HG03097 (cell line): ENCODE data around the gene MPZL1.

Experiments
- ATAC-seq: cut with Tn5 transposase; IDR thresholded peaks from one replicate; pipeline ENCODE4 v1.9.1; 2021; ENCODE audit not compliant: unreplicated experiment, low FRiP score

MPZL1 gene

DNA sequence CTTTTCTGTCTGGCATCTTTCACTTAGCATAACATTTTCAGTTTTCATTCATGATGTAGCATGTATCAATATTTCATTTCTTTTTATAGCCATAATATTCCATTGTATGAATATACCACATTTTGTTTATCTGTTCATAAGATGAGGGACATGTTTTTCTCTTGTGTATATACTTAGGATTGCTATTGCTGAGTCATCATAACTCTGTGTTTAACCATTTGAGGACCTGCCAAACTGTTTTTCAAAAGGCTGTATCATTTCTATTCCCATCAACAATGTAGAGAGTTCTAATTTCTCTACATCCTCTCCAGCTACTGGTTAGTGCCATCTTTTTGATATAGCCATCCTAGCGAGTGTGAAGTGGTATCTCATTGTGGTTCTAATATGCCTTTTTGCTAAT is 26.2 kb downstream of the MPZL1 start:
- no peak for ATAC-seq

- no peak for ATAC-seq
Observed at GRCh38 chr1:167748906-167749305, 27.1 kb downstream of the MPZL1 start.

DNA sequence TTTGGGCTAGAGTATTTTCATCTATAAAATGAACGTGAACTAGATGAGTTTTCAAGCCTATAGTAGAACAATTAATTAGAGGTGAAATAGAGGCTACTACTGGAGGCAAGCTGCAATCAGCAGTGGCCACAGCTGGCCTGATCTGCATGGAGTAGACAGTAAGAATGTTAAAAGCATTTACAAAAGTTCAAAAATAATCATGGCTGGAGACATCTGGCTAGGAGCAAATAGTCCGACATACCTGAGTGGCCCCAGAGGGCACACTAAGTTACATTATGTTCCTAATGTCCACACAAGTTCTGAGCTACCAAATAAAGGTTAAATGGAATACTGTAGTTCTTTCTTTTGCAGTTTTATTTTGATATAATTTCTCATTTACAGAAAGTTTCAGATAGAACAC is 28.0 kb downstream of the MPZL1 start:
- no peak for ATAC-seq

- ATAC-seq: no peak
Observed at GRCh38 chr1:167750641-167751040, 28.9 kb downstream of the MPZL1 start.

GRCh38 chr1:167751676-167752075 is 29.9 kb downstream of the MPZL1 start:
- ATAC-seq: no peak

DNA sequence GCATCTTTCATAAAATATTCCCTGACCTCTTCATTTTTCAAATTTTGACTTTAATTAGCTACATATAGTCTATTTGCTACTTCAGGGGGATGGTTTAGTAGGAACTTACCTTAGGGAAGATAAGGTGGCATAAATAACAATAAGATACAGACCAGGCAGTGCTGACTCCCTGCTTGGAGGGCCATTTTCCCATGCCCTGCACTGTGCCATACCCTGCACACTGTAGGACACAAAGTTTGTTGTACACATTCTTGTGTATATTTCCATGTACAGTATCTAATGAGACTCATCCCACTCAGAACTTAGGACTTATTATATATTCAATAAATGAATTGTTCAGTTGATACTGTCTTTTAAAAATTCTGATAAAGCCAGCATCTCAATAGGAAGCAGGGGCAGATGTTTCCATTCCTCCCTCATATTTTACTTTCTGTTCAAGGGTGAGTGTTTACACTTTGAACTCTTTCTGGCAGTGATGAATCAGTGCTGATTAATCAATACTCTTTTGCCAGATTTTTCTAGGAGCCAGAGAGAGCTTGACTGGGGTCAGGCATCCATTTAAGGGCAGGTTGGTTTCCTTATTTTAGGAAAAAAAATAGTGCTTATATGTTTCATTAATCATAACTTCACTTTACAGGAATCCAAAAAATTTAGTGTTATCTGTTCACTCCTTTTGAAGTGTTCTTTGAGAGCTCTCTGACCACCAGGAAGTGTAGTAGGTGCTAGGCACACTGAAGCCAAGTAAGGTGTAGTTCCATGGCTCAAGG is 30.6 kb downstream of the MPZL1 start:
- no peak for ATAC-seq

- ATAC-seq: no peak
Observed at GRCh38 chr1:167755654-167756053, 33.9 kb downstream of the MPZL1 start.

DNA sequence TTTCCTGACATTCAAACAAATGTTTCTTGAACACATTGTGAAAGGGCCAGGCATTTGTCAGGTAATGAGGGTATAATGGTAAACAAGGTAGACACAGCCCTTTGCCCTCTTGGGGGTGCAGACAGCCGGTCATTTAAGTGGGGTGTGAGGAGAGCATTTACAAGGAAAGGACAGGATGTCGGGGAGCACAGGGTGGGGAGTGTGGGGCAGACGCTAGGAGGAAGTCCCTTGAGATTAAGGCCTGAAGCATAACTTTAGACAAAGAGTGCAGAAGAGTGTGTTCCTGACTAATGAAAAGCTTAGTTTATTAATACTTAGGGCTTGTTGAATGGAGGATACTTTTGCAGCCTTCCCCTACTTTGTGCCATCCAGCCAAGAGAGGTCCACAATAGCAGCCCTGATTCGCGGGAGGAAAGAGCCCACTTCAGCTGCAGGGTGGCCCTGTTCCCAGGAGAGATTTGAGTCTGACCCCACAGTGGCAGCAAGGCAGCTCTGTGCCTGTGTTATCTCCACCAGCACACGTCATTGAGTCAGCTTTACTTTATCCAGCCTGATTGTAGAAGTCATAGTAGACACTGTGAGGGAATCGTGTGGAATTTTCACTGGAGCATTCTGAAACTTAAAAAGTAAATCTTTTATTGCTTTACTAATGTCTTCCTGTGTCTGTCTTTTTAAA is 35.1 kb downstream of the MPZL1 start:
- ATAC-seq: no peak

GRCh38 chr1:167757433-167758309 is 35.9 kb downstream of the MPZL1 start:
- ATAC-seq: no peak

DNA sequence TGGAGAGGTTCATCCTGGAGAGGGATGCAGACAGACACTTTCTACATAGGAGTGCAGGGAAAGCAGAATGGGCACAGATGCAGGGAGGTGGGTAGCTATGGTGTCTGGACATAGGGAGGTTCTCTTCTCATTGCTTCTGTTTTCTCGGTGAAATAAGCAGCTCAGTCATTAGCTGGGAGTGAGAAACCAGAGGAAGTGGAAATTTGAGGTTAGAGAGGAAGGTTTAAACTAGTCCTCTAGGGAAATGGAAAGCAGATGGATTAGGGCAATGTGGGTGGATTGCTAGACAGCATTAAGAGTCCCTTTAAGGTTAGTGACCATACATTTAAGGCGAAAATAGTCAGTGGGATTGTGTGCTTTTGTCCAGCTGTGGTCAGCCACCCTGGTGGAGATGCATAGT is 39.6 kb downstream of the MPZL1 start:
- ATAC-seq: no peak

DNA sequence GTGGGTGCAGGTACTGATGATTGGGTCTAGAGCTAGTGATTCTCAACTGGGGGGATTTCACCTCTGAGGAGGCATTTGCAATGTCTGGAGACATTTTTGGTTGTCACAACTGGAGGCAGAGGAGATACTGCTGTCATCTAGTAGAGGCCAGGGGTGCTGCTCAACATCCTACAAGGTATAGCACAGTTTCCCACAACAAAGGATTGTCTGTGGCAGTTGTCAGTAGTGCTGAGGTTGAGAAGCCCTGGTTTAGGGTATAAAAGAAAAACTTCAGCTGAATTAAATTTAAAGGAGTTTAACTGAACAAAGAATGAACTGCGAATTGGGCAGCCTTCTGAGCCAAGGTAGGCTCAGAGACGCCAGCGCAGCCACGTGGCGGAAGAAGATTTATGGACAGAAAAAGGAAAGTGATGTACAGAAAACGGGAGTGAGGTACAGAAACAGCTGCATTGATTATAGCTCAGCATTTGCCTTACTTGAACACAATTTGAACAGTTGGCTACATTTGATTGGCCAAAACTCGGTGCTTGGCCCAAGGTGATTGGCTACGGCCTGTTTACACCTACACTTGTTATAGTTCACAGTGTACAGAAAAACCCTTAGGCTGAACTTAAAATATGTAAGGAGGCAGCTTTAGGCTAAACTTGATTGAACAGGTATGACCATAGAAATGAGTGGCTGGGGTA is 40.4 kb downstream of the MPZL1 start:
- ATAC-seq: no peak

DNA sequence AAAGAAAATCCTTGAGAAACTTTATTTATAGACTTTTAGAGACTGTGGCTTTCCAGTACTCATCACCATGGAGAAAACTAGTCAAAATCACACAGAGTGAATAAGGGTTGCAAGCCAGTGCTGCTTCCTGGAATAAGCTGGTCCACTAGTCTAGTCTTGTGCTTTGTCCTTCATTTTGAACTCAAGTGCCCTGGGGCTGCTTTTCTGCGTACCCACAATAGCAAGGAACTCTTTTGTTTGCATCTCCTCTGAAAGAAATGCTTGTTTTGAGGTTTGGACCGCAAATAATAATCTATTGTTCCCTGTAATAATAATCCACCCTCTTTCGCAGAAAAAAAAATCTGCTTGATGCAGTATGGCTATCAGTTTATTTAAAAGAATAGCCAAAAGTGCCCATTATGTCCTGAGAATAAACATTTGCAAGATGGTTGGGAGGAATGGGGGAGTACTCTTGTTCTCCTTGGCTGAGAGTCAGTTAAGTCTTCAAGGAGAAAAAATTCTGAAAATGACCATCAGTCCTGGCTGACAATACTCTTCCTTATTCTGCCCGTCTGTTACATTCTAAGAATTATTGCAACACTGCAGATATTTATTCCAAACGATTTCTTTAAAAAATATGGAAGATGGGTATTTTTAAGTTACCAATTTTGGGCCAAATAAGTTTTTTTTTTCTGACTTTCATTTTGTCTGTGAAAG is 41.9 kb downstream of the MPZL1 start:
- no peak for ATAC-seq

GRCh38 chr1:167764458-167765330 is 42.9 kb downstream of the MPZL1 start:
- ATAC-seq: no peak

GRCh38 chr1:167765496-167765895 is 43.7 kb downstream of the MPZL1 start:
- no peak for ATAC-seq

DNA sequence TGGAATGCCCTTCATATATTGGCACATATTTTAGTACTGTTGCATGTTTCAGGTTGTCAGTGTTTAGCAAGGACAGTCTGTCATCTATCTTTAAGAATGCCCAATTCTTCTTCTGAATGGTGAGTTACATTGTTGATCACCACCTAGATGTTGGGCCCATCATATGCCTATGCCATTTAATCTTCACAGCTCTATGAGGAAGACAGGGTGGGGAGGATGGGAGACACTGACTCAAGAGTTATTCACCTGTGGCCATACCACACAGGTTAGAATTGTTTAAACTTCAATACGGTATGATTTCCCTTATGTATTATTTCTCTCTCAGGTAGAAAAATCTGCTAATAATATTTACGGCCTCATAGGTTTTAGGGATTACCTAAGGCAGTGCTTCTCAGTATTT is 44.8 kb downstream of the MPZL1 start:
- no peak for ATAC-seq

- ATAC-seq: no peak
Observed at GRCh38 chr1:167767761-167768160, 46.0 kb downstream of the MPZL1 start.

DNA sequence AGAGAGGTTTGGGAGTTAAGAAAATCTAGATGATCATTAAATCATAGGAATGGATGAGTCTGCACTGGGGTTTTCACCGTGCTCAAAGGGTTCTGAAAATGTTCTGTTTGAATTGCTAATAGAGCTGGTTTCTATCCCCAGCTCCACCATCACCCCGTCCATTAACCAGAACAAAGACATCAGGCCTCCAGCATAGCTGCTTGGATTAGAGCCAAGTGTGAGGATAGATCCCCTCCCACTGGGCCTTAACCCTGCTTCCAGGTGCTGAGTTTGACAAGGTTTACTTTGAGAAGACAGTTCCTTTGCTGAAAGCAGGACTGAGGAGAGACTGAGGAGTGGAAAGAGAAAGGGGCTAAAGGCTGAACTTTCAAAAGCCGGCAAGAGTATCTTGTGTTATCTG is 48.3 kb downstream of the MPZL1 start:
- ATAC-seq: no peak

DNA sequence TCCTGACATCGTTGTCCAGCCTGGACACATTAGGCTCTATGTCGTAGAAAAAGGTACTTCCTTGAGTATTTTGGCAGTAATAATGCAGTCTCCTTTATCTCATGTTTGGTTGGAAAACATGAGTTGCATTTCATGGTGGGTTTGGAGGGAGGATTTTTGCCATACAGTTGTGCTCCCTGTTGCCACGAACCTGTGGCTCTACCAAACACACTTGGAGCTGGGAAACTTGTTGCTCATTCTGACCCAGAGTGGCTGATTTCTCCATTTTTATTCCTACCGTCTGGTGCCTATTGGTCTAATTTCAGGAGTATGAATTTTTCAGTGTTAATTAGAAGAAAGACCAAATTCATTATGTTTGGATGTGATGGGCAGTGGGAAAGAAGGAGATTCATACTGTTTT is 50.7 kb downstream of the MPZL1 start:
- no peak for ATAC-seq

DNA sequence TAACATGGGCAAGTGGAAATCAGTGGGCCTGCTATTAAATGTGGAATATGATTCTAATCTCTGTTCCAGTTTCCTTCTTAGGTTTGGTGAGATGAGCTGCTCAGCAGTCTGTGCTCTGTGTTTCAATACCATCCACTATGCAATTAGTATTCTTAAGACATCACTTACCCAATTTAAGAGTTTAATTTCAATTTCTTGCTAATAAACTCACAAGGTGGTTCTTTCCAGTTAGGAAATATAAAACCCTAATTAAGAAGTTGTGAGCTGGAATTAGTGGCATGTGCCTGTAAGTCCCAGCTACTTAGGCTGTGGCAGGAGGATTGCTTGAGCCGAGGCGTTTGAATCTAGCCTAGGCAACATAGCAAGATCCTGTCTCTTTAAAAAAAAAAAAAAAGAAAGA is 51.7 kb downstream of the MPZL1 start:
- no peak for ATAC-seq
